Natural killer cell (primary cell): ENCODE data around the gene CAMTA1. TPM values are rescaled to one million over a fixed set of nuclear protein-coding genes. Genes with fewer than 3 reads are reported as not detected.

Experiments
- ATAC-seq, 3 donors: fragments of 150-1000 bp in 2 of 3; fragments of 200-7000 bp in 1 of 3; cut with Tn5 transposase; 1 replicate in 1 of 3; 2 replicates in 2 of 3; pipeline ENCODE4 v1.10.0; 2021; ENCODE audit warnings: mild to moderate bottlenecking in 2 of 3, moderate library complexity in 2 of 3
- DNase-seq, 2 donors: peaks; one replicate each; pipeline versions ENCODE4 v3.0.0 to v3.0.0-alpha.2; 2013 to 2021; ENCODE audit warnings: mixed read lengths in 1 of 2
- H3K27ac ChIP-seq: one replicate; pipeline ENCODE4 v1.5.1; 2013; ENCODE audit warnings: mild to moderate bottlenecking, low read length
- H3K27me3 ChIP-seq: one replicate; pipeline ENCODE4 v1.6.1; 2013; ENCODE audit warnings: low read length; ENCODE audit not compliant: control insufficient read depth, insufficient read depth
- H3K36me3 ChIP-seq: one replicate; pipeline ENCODE4 v1.6.1; 2013; ENCODE audit warnings: low read length; ENCODE audit not compliant: control insufficient read depth, insufficient read depth
- H3K4me1 ChIP-seq: one replicate; pipeline ENCODE4 v1.6.1; 2013; ENCODE audit warnings: low read length; ENCODE audit not compliant: control insufficient read depth, insufficient read depth
- H3K4me3 ChIP-seq: one replicate; pipeline ENCODE4 v1.5.1; 2013; ENCODE audit warnings: low read length
- H3K9me3 ChIP-seq: one replicate; pipeline ENCODE4 v1.6.1; 2013; ENCODE audit warnings: low read length; ENCODE audit not compliant: control insufficient read depth, insufficient read depth
- H3K27ac Mint-ChIP-seq, 2 donors: one replicate each; pipeline ENCODE4 v1.8.0; 2022; ENCODE audit warnings: mild to moderate bottlenecking in 2 of 2, mixed read lengths in 2 of 2, moderate library complexity in 1 of 2
- H3K27me3 Mint-ChIP-seq, 2 donors: one replicate each; pipeline ENCODE4 v1.8.0; 2022; ENCODE audit warnings: low read depth in 2 of 2, mixed read lengths in 2 of 2
- H3K36me3 Mint-ChIP-seq: one replicate; pipeline ENCODE4 v1.8.0; 2022; ENCODE audit warnings: mixed read lengths
- H3K4me1 Mint-ChIP-seq, 2 donors: one replicate each; pipeline ENCODE4 v1.8.0; 2022; ENCODE audit warnings: mixed read lengths in 2 of 2
- H3K4me3 Mint-ChIP-seq: one replicate; pipeline ENCODE4 v1.8.0; 2022; ENCODE audit warnings: mild to moderate bottlenecking, moderate library complexity, mixed read lengths
- H3K9me3 Mint-ChIP-seq, 2 donors: one replicate each; pipeline ENCODE4 v1.8.0; 2022; ENCODE audit warnings: mixed read lengths in 2 of 2
- WGBS: methylation state at CpG from one replicate; pipeline ENCODE4 v1.1.7; 2013; ENCODE audit warnings: missing lambda C conversion rate; ENCODE audit not compliant: insufficient coverage; 5-methylcytosine and 5-hydroxymethylcytosine counted together
- intact Hi-C: fragments of 100-400 bp; cut with micrococcal nuclease; formaldehyde crosslinking; loops from one replicate; pipeline ENCODE4 v1.14.2; 2022
- total RNA-seq, 4 donors: library from RNA; stranded (reverse); fragments of 120-200 nt in 1 of 4; gene quantifications; one replicate each; pipeline versions ENCODE4 v1.2.3 to v1.2.4, GENCODE V29; 2013 to 2022
- TF ChIP-seq, protein P1 (sequence below): fragments of 200-600 bp; IDR thresholded peaks from one replicate; pipeline ENCODE4 v1.8.0; 2022; ENCODE audit warnings: antibody characterized with exemption

The CAMTA1 gene
- total RNA-seq, 3 donors from 2014 or later (not counting 1 experiment from before 2014, with no cell fraction given): 40.6 to 53.3 (median 44.9) TPM

DNA sequence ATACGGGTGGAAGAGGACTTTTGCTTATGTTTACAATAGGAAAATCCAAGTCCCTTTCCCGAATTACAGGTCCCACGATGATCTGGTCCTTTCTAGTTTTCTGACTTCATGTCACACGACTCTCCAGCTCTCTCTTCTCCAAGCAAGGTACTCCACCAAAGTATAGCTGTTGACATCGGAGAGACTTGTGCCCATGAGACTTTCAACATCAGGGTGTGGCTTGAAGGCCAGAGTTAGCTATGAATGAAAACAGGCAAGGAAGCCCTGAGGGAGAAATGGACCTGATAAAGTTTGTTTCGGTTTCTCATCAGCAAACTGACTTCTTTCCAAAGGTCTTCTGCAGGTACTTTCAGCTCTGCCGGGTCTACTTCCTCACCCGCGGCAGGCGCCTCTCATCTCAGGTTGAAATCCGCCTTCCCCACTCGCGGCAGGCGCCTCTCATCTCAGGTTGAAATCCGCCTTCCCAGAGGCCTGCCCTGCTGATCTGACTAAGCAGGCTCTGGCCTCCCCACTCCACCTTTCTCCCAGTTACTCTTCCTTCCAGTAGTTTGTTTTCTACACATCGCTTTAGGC is 996.8 kb downstream of the CAMTA1 start:
- H3K4me3 ChIP-seq: no peak overlapping the region
- H3K9me3 Mint-ChIP-seq: no peaks in the 10 kb centered on the region
- H3K4me1 ChIP-seq: peaks cover 35% of the 10 kb centered on the region
- peaks cover 21 to 25% of the 10 kb centered on the region in 2 donors for H3K4me1 Mint-ChIP-seq
- ATAC-seq: no peak
- no peaks in the 10 kb centered on the region for H3K27me3 ChIP-seq
- peaks cover 6% of the 10 kb centered on the region for H3K36me3 Mint-ChIP-seq
- no peaks in the 10 kb centered on the region for H3K27me3 Mint-ChIP-seq
- H3K9me3 ChIP-seq: no peaks in the 10 kb centered on the region
- intact Hi-C loops: loop anchor here (10.0 kb wide), 1 partner anchor 997 kb away; the partner anchor contains the start of gene CAMTA1
- H3K36me3 ChIP-seq: peaks cover 29% of the 10 kb centered on the region
- no peak overlapping the region for H3K27ac ChIP-seq
- H3K27ac Mint-ChIP-seq: peak overlapping the region; percentile 57 to 82
- H3K4me3 Mint-ChIP-seq: peak overlapping the region; percentile 76
- peak; percentile 23 to 41 for DNase-seq
- 52% methylated on average over 16 of the region's 16 CpGs for WGBS
- TF ChIP-seq, protein P1, sequence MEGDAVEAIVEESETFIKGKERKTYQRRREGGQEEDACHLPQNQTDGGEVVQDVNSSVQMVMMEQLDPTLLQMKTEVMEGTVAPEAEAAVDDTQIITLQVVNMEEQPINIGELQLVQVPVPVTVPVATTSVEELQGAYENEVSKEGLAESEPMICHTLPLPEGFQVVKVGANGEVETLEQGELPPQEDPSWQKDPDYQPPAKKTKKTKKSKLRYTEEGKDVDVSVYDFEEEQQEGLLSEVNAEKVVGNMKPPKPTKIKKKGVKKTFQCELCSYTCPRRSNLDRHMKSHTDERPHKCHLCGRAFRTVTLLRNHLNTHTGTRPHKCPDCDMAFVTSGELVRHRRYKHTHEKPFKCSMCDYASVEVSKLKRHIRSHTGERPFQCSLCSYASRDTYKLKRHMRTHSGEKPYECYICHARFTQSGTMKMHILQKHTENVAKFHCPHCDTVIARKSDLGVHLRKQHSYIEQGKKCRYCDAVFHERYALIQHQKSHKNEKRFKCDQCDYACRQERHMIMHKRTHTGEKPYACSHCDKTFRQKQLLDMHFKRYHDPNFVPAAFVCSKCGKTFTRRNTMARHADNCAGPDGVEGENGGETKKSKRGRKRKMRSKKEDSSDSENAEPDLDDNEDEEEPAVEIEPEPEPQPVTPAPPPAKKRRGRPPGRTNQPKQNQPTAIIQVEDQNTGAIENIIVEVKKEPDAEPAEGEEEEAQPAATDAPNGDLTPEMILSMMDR: no peak

DNA sequence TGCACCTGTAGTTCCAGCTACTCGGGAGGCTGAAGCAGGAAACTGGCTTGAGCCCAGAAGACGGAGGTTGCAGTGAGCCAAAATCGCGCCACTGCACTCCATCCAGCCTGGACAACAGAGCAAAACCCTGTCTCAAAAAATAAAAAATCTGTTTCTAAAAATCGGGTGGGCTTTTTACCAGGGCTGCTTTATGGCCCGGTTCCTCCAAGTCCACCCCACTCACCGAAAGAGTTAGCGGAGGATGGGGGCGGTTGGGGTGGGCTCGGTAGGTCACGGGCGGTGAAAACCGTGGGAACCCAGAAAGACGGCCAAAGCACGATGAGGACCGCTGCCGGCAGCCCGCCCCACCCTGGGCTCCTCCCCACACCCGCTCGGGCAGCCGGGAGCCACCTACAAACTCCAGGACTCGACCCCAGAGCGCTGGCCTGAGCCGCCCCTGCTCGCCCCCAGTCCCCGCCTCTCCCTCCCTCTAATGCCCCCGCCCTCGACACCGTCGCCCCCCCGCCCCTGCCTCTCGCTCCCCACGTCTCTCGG is 998.0 kb downstream of the CAMTA1 start:
- peak in 1 of 2 donors; percentile 43 for DNase-seq
- Histone ChIP-seq H3K4me1 (peaks cover 35% of the 10 kb centered on the region), H3K9me3 (no peaks in the 10 kb centered on the region), H3K27ac (peak overlapping the region; percentile 76), H3K27me3 (no peaks in the 10 kb centered on the region), H3K4me3 (peak overlapping the region; percentile 63), H3K36me3 (peaks cover 21% of the 10 kb centered on the region)
- 3% methylated on average over 21 of the region's 34 CpGs for WGBS
- intact Hi-C loops: loop anchor here (1.0 to 10.0 kb wide), 2 partner anchors 12 to 998 kb away; partner anchors contain the start of genes CAMTA1 and VAMP3
- Mint-ChIP-seq H3K36me3 (peaks cover 6% of the 10 kb centered on the region), H3K27ac (peak overlapping the region; percentile 57 to 82), H3K27me3 (no peaks in the 10 kb centered on the region), H3K4me1 (peaks cover 21 to 25% of the 10 kb centered on the region in 2 donors), H3K4me3 (peak overlapping the region; percentile 76), H3K9me3 (no peaks in the 10 kb centered on the region)
- TF ChIP-seq, protein P1: no peak
- ATAC-seq: peak; percentile 7 to 25 (median 15)

DNA sequence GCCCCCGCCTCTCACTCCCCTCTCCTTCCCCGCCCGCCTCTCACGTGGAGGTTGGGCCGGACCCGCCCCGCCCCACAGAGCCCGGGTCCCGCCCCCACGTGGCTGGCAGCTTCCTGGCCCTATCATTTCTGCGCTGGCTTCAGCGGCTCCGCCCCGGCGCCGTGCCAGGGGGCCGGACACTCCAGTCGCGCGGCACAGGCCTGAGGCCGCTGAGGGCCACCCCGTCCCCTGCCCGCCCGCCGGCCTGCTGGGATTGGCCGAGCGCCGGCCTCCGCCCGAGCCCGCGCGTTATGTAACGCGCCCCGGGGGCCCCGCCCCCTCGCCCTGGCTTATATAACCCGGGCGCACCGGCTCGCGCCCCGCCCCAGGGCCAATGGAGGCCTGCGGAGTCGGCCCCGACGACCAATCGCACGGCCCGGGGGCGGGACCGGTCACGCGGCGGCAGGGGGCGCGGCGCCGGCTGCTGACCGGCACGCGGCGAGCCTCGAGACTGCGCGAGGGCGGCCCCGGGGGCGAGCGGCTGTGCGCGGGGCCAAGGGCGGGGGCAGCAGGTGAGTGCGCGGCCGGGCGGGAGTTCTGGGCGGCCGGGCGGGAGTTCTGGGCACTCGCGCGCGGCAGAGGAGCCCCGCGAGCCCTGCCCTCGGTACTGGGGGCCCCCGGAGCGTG is 998.7 kb downstream of the CAMTA1 start, which contains the start of gene PER3:
Gene PER3 (plus strand): TSS at position 466 of the 666 bp plus-strand sequence. CDS start 587 bp downstream, outside the sequence.
- TF ChIP-seq, protein P1: no peak
- DNase-seq (peak; percentile 94 to 97), ATAC-seq (peak; percentile 88 to 96 (median 89))
- Mint-ChIP-seq H3K36me3 (peaks cover 6% of the 10 kb centered on the region), H3K4me3 (peak within 1 kb of the TSS; percentile 76), H3K27me3 (no peaks in the 10 kb centered on the region), H3K4me1 (peaks cover 21 to 25% of the 10 kb centered on the region in 2 donors), H3K27ac (peak within 1 kb of the TSS; percentile 57 to 82), H3K9me3 (no peaks in the 10 kb centered on the region)
- 1% methylated on average over 90 of the region's 90 CpGs for WGBS
- Histone ChIP-seq H3K4me3 (peak within 1 kb of the TSS; percentile 63), H3K27ac (peak within 1 kb of the TSS; percentile 76), H3K9me3 (no peaks in the 10 kb centered on the region), H3K36me3 (peaks cover 20% of the 10 kb centered on the region), H3K4me1 (peaks cover 35% of the 10 kb centered on the region), H3K27me3 (no peaks in the 10 kb centered on the region)
- intact Hi-C loops: loop anchor here (1.0 to 10.0 kb wide), 2 partner anchors 13 to 999 kb away; partner anchors contain the start of genes CAMTA1 and VAMP3
